ENCODE results near the gene CNTN5.

Gene CNTN5

DNA sequence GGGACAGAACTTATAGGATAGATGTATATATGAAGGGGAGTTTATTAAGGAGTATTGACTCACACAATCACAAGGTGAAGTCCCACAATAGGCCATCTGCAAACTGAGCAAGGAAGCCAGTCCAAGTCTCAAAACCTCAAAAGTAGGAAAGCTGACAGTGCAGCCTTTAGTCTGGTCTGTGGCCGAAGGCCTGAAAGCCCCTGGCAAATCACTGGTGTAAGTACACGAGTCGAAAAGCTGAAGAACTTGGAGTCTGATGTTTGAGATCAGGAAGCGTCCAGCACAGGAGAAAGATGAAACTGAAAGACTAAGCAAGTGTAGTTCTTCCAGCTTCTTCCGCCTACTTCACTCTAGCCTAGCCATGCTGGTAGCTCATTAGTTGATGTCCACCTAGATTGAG is 866.7 kb downstream of the CNTN5 start:
- H3K36me3 ChIP-seq (replicated peaks): no peaks in the 10 kb centered on the region
- no peaks in the 10 kb centered on the region for H3K27me3 ChIP-seq (replicated peaks)
- no peak for DNase-seq
- H3K27ac ChIP-seq: no peak overlapping the region
- in situ Hi-C loops (cut with HindIII; ENCODE audit: low pct_ligation_motif_present, low sequenced_read_pairs): no loop called here
- no peak for TF ChIP-seq CTCF (IDR thresholded peaks at IDR 0.05; ENCODE audit: low read depth, low read length, missing control alignments)
- H3K4me3 ChIP-seq (ENCODE audit: low read depth, low read length): no peak overlapping the region

GRCh38 chr11:99893811-99894210 is 873.1 kb downstream of the CNTN5 start:
- DNase-seq: no peak
- H3K27me3 ChIP-seq (replicated peaks): no peaks in the 10 kb centered on the region
- no peak overlapping the region for H3K27ac ChIP-seq
- H3K4me3 ChIP-seq (ENCODE audit: low read depth, low read length): no peak overlapping the region
- no peaks in the 10 kb centered on the region for H3K36me3 ChIP-seq (replicated peaks)
- in situ Hi-C loops (cut with HindIII; ENCODE audit: low pct_ligation_motif_present, low sequenced_read_pairs): no loop called here
- no peak for TF ChIP-seq CTCF (IDR thresholded peaks at IDR 0.05; ENCODE audit: low read depth, low read length, missing control alignments)

- no peaks in the 10 kb centered on the region for H3K36me3 ChIP-seq (replicated peaks)
- H3K27me3 ChIP-seq (replicated peaks): no peaks in the 10 kb centered on the region
- H3K4me3 ChIP-seq (ENCODE audit: low read depth, low read length): no peak overlapping the region
- H3K27ac ChIP-seq: no peak overlapping the region
- in situ Hi-C loops (cut with HindIII; ENCODE audit: low pct_ligation_motif_present, low sequenced_read_pairs): no loop called here
- no peak for DNase-seq
- no peak for TF ChIP-seq CTCF (IDR thresholded peaks at IDR 0.05; ENCODE audit: low read depth, low read length, missing control alignments)
Measured at GRCh38 chr11:99901175-99901574, 880.4 kb downstream of the CNTN5 start.

DNA sequence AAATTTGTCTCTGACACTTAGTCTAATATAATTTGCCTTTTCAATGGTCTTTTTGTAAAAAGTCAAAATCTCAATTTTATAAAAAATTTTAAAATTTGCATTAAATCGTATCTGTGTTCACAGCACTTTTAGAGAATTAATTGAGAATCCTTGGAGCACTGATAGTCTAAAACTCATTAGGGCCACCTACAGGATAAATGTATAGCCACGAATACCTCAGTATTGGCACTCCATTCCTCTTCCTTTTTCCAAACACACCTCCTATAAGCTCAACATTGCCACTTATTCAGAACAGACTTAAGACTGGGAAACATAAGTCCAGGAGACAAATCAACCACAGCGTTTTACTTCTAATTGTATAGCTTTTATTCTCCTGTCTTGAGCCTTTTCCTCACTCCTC is 890.4 kb downstream of the CNTN5 start:
- Histone ChIP-seq H3K4me3 (ENCODE audit: low read depth, low read length) (no peak overlapping the region), H3K27me3 (replicated peaks) (no peaks in the 10 kb centered on the region), H3K36me3 (replicated peaks) (no peaks in the 10 kb centered on the region), H3K27ac (no peak overlapping the region)
- no peak for DNase-seq
- no peak for TF ChIP-seq CTCF (IDR thresholded peaks at IDR 0.05; ENCODE audit: low read depth, low read length, missing control alignments)
- in situ Hi-C loops (cut with HindIII; ENCODE audit: low pct_ligation_motif_present, low sequenced_read_pairs): no loop called here

GRCh38 chr11:99916078-99916477 is 895.3 kb downstream of the CNTN5 start:
- H3K27me3 ChIP-seq (replicated peaks): no peaks in the 10 kb centered on the region
- TF ChIP-seq CTCF (IDR thresholded peaks at IDR 0.05; ENCODE audit: low read depth, low read length, missing control alignments): no peak
- H3K36me3 ChIP-seq (replicated peaks): no peaks in the 10 kb centered on the region
- H3K27ac ChIP-seq: no peak overlapping the region
- in situ Hi-C loops (cut with HindIII; ENCODE audit: low pct_ligation_motif_present, low sequenced_read_pairs): no loop called here
- H3K4me3 ChIP-seq (ENCODE audit: low read depth, low read length): no peak overlapping the region
- DNase-seq: no peak

DNA sequence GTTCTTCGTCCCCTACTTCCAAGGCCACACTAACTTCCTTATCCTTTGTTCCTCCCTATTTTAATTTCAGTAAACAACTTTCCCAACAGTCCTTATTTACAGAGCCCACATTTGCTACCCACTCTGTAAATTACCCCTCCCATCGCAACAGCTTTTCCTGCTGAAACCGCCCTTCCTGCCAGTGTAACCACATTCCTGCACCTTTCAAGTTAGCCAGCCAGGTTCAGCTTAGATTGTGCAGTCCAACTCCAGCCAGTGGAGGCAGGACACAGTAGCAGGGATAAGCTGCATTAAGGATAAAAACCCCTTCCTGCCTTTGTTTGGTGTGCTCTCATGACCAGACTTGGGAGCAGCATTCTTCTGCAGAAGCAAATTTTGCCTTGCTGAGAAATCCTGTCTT is 898.0 kb downstream of the CNTN5 start:
- in situ Hi-C loops (cut with HindIII; ENCODE audit: low pct_ligation_motif_present, low sequenced_read_pairs): no loop called here
- no peaks in the 10 kb centered on the region for H3K27me3 ChIP-seq (replicated peaks)
- no peak for DNase-seq
- H3K36me3 ChIP-seq (replicated peaks): no peaks in the 10 kb centered on the region
- no peak overlapping the region for H3K4me3 ChIP-seq (ENCODE audit: low read depth, low read length)
- no peak for TF ChIP-seq CTCF (IDR thresholded peaks at IDR 0.05; ENCODE audit: low read depth, low read length, missing control alignments)
- no peak overlapping the region for H3K27ac ChIP-seq
